Measurements from ENCODE around the gene KRT85.
"Not testable (repeated sequence)": the region's sequence is repeated elsewhere in the genome, so short reads cannot be mapped to it uniquely, and the experiment has no call there.

KRT85 gene

DNA sequence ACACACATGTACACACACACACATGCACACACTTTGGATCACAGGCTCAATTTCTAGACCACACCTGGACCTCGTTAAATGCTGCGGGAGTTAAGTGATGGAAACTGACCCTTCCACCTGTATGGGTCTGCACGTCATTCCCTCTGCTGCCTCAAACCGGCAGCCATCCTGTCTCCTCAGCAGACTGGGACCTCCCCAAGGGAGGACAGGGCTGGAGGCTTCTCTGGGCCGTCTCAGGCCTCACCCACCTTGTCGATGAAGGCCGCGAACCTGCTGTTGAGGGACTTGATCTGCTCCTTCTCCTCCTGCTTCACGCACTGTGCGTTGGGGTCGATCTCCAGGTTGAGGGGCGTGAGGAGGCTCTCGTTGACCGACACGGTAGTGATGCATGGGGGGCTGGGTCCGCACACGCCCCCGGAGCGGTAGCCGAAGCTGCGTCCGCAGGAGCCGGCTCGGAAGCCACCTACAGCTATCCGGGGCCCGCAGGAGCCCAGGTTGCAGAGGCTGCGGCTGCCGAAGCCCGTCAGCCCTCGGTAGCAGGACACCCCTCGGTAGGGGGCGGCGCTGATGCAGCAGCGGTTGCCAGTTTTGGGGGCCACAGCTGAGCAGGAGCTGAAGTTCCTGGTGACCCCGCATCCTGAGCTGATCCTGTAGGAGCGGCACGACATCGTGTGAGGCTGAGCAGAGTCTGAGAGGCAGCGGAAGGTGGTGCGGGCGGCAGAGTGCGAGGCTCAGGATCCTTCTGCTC lies at the start of gene KRT85:
Gene KRT85, minus strand, starts transcription at position 744 of the 748 bp plus-strand sequence. Its CDS starts 76 bp downstream, at position 668.
- Mint-ChIP-seq H3K4me1 (no peaks in the 10 kb centered on the region), H3K27ac (no peak within 1 kb of the TSS), H3K27me3 (peaks cover 2% of the 10 kb centered on the region)

DNA sequence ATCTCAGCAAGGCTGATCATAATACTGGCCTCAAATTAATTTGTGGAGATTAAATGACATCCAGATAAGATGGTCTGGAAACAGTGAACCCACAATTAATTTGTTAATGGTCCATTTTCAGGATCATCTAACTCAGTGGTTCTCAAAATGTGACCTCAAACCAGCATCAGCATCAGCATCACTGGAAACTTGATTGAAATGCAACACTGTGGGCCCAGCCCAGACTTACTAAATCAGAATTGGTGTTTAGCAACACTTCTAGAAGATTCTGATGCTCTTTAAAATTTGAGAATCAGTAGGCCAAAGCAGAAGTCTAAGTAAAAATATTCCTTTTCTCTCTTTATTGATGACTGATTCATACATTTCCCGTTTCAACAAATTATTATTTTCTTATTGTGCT lies 49.5 kb upstream of the KRT85 start:
- no peaks in the 10 kb centered on the region for H3K36me3 Mint-ChIP-seq (ENCODE audit: low read depth)
- peaks cover 2% of the 10 kb centered on the region for H3K27me3 Mint-ChIP-seq
- H3K4me3 Mint-ChIP-seq: no peak overlapping the region
- peaks cover 3% of the 10 kb centered on the region for H3K4me1 Mint-ChIP-seq
- H3K9me3 Mint-ChIP-seq: no peaks in the 10 kb centered on the region
- no peak for DNase-seq
- no peak for ATAC-seq
- H3K27ac Mint-ChIP-seq: no peak overlapping the region

More for the DNA sequence above, at the start of gene KRT85:
- no peak for ATAC-seq
- Mint-ChIP-seq H3K36me3 (ENCODE audit: low read depth) (no peaks in the 10 kb centered on the region), H3K9me3 (no peaks in the 10 kb centered on the region), H3K4me3 (no peak within 1 kb of the TSS)
- DNase-seq: no peak

DNA sequence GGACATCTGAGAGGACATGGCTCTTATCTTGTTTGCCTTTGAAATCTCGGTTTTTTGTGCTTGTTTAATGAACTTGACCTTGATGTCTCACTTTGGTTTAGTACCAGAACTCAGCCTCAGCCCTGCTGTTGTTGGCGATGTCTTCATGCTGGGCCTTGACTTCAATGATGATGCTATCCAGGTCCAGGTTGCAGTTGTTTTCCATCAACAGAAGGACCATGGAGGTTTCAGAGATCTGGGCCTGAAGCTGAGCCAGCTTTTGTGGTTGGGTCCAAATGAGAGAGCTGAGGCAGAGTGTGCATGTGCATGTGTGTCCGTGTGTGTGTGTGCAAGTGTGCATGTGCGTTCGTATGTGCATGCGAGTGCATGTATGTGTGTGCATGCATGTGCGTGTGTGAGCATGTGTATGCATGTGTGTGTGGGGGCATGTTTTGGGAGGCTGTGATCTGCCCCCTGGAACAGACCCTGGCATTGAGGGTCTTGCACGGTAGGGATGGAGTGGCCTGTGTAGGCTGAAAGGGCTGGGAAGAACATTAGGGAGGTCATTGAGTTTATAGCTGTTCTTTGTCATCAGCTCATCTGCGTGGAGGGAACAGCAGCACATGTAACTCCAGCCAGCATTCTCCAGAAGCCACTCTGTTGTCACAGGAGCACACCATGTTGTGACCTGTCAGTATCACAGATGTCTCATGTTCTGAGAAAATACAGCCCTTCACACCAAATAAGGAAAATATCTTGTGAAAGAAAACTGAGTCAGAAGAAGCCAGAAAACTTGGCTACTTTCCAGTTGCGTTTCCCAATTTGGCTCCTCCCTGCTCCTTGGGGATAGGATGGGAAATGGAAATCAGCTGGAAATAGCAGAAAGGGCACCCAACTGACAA lies 48.8 kb upstream of the KRT85 start:
- Mint-ChIP-seq H3K27me3 (peaks cover 2% of the 10 kb centered on the region), H3K27ac (no peak overlapping the region), H3K9me3 (no peaks in the 10 kb centered on the region), H3K4me3 (no peak overlapping the region), H3K4me1 (peaks cover 3% of the 10 kb centered on the region), H3K36me3 (ENCODE audit: low read depth) (no peaks in the 10 kb centered on the region)
- DNase-seq: no peak
- no peak for ATAC-seq

DNA sequence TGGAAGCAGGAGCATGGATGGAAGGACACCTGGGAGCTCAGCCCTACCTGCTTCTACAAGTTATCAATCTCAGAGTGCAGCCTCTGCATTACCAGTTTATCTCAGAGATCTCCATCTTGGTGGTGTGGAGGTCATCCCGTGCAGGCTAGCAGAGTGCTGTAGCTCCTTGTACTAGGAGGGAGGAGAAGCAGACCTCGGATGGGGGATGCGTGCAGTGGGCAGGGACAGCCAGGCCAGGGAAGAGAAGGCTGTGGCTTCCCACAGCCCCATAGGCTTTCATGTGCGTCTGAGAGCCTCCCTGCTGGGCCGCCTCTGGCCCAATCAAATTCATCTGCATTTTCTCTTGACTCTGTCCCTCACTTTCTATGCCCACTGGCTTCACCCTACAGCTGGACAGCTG lies 47.7 kb upstream of the KRT85 start:
- ATAC-seq: no peak
- peaks cover 2% of the 10 kb centered on the region for H3K4me1 Mint-ChIP-seq
- H3K36me3 Mint-ChIP-seq (ENCODE audit: low read depth): no peaks in the 10 kb centered on the region
- no peak for DNase-seq
- no peaks in the 10 kb centered on the region for H3K9me3 Mint-ChIP-seq
- H3K27me3 Mint-ChIP-seq: peaks cover 2% of the 10 kb centered on the region
- H3K4me3 Mint-ChIP-seq: no peak overlapping the region
- H3K27ac Mint-ChIP-seq: no peak overlapping the region

DNA sequence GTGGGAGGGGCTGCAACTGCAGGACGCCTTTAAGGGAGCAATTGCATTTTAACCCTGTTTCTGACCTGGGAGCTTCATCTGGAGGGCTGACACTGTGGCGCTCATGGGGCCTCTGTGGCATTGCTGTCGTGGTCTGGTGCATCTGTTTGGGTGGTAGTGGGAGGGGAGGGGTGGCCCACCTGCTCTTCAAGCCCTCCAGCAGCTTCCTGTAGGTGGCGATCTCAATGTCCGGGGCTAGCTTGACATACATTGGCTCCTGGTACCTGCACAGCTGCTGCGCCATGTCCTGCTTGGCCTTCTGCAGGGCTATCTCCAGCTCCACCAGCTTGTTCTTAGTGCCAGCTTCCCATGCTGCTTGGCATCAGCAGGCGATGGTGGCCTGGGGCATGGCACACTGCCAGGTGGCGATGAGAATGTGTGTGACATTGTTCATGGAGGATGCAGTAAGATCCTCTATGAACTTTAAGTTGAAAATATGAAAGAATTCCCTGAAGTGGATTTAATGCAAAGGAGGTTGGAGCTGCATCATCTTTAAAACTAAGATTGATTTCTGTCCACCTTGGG lies 46.6 kb upstream of the KRT85 start:
- Mint-ChIP-seq H3K4me1 (no peaks in the 10 kb centered on the region), H3K9me3 (no peaks in the 10 kb centered on the region), H3K36me3 (ENCODE audit: low read depth) (no peaks in the 10 kb centered on the region), H3K27me3 (peaks cover 2% of the 10 kb centered on the region), H3K4me3 (no peak overlapping the region), H3K27ac (no peak overlapping the region)
- ATAC-seq (no peak), DNase-seq (no peak)

DNA sequence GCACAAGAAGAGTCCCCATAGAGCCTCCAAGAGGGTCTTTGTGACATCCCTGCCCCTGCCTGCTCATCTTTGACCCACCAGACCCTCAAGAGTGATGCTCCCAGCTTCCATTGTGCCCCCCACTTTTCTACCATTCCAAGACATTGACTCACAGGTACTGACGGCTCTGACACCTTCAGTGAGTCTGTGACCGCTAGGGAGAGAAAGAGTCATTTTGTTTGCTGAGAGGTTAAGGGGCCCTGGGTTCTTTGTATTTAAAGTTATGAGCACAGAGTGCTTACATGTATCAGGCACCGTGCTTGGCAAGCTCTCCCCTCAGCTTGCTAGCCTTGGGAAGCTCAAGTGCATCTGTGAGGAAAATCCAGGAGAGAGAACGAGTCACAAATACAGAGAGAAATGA lies 45.9 kb upstream of the KRT85 start:
- DNase-seq (no peak), ATAC-seq (no peak)
- H3K9me3 Mint-ChIP-seq: no peaks in the 10 kb centered on the region
- H3K27ac Mint-ChIP-seq: no peak overlapping the region
- no peaks in the 10 kb centered on the region for H3K4me1 Mint-ChIP-seq
- no peaks in the 10 kb centered on the region for H3K36me3 Mint-ChIP-seq (ENCODE audit: low read depth)
- H3K4me3 Mint-ChIP-seq: no peak overlapping the region
- peaks cover 4% of the 10 kb centered on the region for H3K27me3 Mint-ChIP-seq

DNA sequence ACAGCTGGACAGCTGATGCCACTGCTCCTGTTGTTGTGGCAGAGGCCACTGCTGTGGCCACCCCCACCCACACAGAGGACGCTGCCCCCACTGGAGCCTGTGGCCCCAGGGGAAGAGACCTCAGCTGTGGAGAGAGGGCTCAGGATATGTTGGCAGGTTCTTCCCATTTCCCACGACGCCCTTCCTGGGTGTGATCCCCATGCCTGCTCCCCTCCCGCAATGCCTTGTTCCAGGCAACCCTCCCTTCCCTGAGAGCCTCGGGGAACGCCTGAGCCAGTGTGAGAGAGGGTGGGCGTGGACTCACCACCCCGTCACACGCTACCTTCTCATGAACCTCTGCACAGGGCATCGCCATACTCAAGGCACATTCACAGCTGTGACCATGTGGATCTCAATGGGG lies 44.5 kb upstream of the KRT85 start:
- Mint-ChIP-seq H3K9me3 (no peaks in the 10 kb centered on the region), H3K4me3 (no peak overlapping the region), H3K27ac (no peak overlapping the region), H3K4me1 (no peaks in the 10 kb centered on the region), H3K27me3 (peaks cover 4% of the 10 kb centered on the region), H3K36me3 (ENCODE audit: low read depth) (no peaks in the 10 kb centered on the region)
- DNase-seq: no peak
- ATAC-seq: no peak

DNA sequence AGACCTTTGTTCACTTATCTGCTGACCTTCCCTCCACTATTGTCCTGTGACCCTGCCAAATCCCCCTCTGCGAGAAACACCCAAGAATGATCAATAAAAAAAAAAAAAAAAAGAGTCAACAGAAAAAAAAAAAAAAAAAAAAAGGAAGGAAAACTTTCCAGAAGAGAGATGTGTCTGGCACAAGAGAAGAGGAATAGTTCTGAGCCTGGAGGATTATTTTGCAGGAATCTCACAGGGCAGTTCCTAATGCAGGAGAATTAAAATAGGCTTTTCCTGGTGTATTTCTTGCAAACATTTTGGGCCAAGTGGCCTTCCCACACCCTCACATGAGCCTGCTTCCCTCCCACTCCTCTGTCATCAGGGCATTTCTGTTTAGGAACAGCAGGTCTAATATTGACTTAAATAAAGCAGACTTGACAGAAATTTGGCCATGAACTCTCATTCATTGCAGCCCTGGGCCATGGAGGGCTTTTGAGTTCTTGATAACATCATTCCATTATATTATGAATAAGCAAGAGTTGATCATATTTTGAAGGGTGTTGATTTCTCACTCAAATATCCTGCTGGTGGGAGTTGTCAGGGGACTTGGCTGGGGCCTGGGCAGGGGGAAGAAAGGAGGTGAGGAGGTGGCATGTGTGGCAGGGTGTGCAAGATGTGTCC lies 43.4 kb upstream of the KRT85 start:
- H3K36me3 Mint-ChIP-seq (ENCODE audit: low read depth); ATAC-seq; H3K4me1 Mint-ChIP-seq; H3K4me3 Mint-ChIP-seq; H3K27me3 Mint-ChIP-seq; H3K9me3 Mint-ChIP-seq; DNase-seq; H3K27ac Mint-ChIP-seq: not testable (repeated sequence)

DNA sequence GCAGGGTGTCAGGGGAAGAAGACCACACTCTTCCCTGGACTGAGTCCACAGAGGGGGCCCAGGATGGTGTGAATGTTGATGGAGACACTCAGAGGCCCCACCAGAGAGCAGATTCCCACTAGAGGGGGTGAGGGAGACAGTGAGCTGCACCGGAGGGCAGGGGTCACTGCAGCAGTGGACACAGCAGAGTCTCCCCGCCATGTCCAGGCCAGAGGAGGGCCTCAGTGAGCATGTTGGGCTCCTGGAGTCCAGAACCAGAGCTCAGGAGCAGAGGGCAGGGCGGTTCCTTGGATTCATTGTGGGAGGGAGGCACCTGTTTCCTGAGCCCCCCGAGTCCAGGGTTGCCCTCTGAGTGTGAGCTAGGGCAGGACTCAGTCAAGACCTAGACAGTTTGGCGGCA lies 40.6 kb upstream of the KRT85 start:
- H3K9me3 Mint-ChIP-seq: no peaks in the 10 kb centered on the region
- H3K27ac Mint-ChIP-seq: no peak overlapping the region
- ATAC-seq (no peak), DNase-seq (no peak)
- no peaks in the 10 kb centered on the region for H3K4me1 Mint-ChIP-seq
- H3K36me3 Mint-ChIP-seq (ENCODE audit: low read depth): no peaks in the 10 kb centered on the region
- H3K27me3 Mint-ChIP-seq: peaks cover 3% of the 10 kb centered on the region
- no peak overlapping the region for H3K4me3 Mint-ChIP-seq

DNA sequence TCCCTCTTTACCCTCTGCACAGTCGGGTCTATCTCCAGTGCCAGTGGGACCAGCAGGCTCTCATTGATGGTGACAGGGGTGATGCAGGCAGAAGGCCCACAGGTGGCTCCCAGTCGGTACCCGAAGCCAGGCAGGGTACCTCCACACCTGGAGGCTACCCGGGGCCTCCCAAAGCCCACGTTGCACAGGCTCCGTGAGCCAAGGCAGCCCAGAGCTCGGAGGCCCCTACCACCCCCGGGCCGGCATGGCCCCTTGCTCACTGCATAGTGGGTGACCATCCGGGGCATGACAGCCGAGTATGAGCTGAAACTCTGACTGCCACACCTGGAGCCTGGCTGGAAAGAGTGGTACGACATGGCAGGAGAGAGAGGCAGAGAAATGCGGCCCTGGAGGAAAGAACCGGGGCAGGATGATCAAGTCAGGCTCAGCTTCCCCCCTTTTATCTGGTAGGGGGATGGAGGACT lies 38.7 kb upstream of the KRT85 start, which contains the start of gene KRT82:
Gene KRT82, minus strand, starts transcription at position 414 of the 464 bp plus-strand sequence. Its CDS starts 58 bp downstream, at position 356.
- Mint-ChIP-seq H3K36me3 (ENCODE audit: low read depth) (no peaks in the 10 kb centered on the region), H3K4me3 (no peak within 1 kb of the TSS), H3K27ac (no peak within 1 kb of the TSS), H3K4me1 (no peaks in the 10 kb centered on the region), H3K9me3 (no peaks in the 10 kb centered on the region), H3K27me3 (peaks cover 3% of the 10 kb centered on the region)
- DNase-seq: no peak
- no peak for ATAC-seq

DNA sequence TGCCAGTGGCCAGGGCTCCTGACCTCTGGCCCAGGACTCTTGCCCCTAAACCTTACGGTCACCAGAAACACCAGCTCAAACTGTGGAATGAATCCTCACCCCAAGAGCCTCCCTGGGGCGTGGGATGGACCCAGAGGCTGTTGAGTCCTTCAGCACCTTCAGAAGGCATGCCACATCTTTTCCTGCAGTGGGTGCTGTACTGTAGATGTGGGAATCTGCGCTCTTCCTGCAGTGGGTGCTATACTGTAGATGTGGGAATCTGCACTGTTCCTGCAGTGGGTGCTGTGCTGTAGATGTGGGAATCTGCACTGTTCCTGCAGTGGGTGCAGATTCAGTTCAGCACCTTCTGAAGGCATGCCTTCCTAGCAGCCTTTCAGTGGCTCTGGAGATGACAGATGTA lies 37.7 kb upstream of the KRT85 start:
- Mint-ChIP-seq H3K27ac (no peak overlapping the region), H3K9me3 (no peaks in the 10 kb centered on the region), H3K4me3 (no peak overlapping the region), H3K4me1 (no peaks in the 10 kb centered on the region), H3K36me3 (ENCODE audit: low read depth) (no peaks in the 10 kb centered on the region), H3K27me3 (peaks cover 3% of the 10 kb centered on the region)
- no peak for DNase-seq
- no peak for ATAC-seq

DNA sequence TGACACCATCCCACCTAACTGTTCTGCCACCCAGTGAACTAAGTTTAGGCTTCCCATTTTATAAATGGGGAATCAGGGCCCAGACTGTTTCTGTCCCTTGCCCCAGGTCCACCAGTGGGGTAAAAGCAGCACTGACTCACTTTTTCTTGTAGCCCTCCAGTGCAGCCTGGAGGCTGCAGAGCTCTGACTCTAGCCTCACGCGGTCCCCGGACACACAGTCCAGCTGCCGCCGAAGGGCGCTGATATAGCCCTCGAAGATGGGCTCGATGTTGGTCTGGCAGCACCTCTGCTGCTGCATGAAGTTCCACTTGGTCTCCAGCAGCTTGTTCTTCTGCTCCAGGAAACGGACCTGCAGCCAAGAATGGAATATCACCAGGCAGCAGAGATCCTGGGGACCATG lies 36.3 kb upstream of the KRT85 start:
- ATAC-seq: no peak
- Mint-ChIP-seq H3K27ac (no peak overlapping the region), H3K4me3 (no peak overlapping the region), H3K27me3 (peaks cover under 1% of the 10 kb centered on the region), H3K36me3 (ENCODE audit: low read depth) (no peaks in the 10 kb centered on the region), H3K4me1 (peaks cover 5% of the 10 kb centered on the region), H3K9me3 (no peaks in the 10 kb centered on the region)
- no peak for DNase-seq

DNA sequence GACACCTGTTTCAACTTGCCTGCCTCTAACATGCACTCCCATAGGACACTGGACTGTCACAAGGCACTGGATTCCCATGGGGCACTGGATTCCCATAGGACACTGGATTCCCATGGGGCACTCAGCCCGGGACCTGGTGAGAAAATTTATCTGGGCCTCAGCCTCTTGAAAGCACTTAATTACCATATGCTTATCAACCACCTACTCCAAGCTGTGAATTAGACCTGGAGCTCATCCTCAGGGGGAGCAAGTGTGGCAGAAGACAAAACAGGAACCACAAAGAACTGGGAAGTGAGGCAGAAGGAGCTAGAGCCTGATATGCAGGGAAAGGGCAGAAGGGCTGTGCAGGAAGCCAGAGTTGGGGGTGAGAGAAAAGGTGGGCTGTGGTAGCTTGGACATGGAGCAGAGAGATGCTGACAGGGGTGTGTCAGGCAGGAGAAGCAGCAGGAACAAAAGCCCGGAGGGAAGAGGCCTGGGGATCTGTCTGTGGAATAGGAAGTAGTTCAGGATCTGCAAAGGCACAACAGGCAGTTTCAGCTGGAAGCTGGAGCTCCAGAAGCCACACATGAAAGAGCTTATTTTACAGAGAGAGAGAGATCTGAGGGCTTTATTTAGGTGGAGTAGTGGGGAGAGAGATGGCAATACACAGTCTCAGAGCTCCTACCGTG lies 35.7 kb upstream of the KRT85 start:
- H3K27me3 Mint-ChIP-seq: no peaks in the 10 kb centered on the region
- H3K4me3 Mint-ChIP-seq: no peak overlapping the region
- H3K36me3 Mint-ChIP-seq (ENCODE audit: low read depth): no peaks in the 10 kb centered on the region
- H3K27ac Mint-ChIP-seq: no peak overlapping the region
- no peaks in the 10 kb centered on the region for H3K9me3 Mint-ChIP-seq
- peaks cover 7% of the 10 kb centered on the region for H3K4me1 Mint-ChIP-seq
- DNase-seq: no peak
- no peak for ATAC-seq

DNA sequence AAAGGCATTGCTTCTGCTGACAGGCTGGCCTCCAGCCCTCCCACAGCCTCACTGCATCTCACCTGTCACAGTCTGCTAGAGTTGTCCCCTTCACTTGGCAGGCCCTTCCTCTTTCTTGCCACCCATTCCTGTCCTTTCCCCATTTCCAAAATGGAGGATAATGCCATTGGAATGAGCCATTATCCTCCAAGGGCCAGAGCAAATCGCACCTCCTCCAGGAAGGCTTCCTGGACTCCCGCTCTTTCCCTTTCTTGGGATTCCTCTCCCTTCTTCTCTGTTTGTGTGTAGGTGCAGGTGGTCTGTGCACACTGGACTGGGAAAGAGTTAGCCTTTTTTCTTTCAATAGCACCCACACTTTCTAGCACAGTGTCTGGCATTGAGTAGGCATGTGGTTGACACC lies 35.1 kb upstream of the KRT85 start:
- Mint-ChIP-seq H3K36me3 (ENCODE audit: low read depth) (no peaks in the 10 kb centered on the region), H3K9me3 (no peaks in the 10 kb centered on the region), H3K27ac (no peak overlapping the region), H3K4me1 (peaks cover 7% of the 10 kb centered on the region), H3K4me3 (no peak overlapping the region), H3K27me3 (no peaks in the 10 kb centered on the region)
- no peak for DNase-seq
- no peak for ATAC-seq

Data from activated naive CD8-positive, alpha-beta T cell treated with anti-CD3 and anti-CD28 coated beads, Interleukin-2, amount 50 U/mL, for 24 hours (primary cell).